Kidney (tissue), 14 donors: Measurements from ENCODE around the gene ASB9. TPM values are rescaled to one million over a fixed set of nuclear protein-coding genes. Genes with fewer than 3 reads are reported as not detected.

ENCODE experiments used
- DNase-seq, 5 donors: peaks; one replicate each; pipeline ENCODE4 v3.0.0-alpha.2; 2013 to 2020
- FAIRE-seq: peaks from 2 replicates; lab custom pipeline; 2012; peaks lifted over from hg19 to GRCh38; lab: Jason Lieb, UNC
- H3K27ac ChIP-seq, 2 donors: one replicate each; pipeline ENCODE4 v1.7.0; 2013; ENCODE audit warnings: low read depth in 2 of 2, low read length in 2 of 2, inconsistent platforms in 1 of 2
- H3K27me3 ChIP-seq: one replicate; pipeline ENCODE4 v1.7.1; 2013; ENCODE audit warnings: low read length, inconsistent platforms; ENCODE audit not compliant: control insufficient read depth, insufficient read depth
- H3K36me3 ChIP-seq, 3 donors: one replicate each; pipeline versions ENCODE4 v1.7.0 to v1.7.1; 2013; ENCODE audit warnings: low read length in 3 of 3, control low read depth in 1 of 3, inconsistent platforms in 1 of 3; ENCODE audit not compliant: insufficient read depth in 3 of 3, control insufficient read depth in 2 of 3
- H3K4me1 ChIP-seq, 3 donors: one replicate each; pipeline versions ENCODE4 v1.7.0 to v1.7.1; 2013; ENCODE audit warnings: low read length in 3 of 3, inconsistent platforms in 1 of 3, low read depth in 1 of 3; ENCODE audit not compliant: control insufficient read depth in 2 of 3, insufficient read depth in 2 of 3
- H3K4me3 ChIP-seq, 3 donors: one replicate each; pipeline versions ENCODE4 v1.7.0 to v1.8.1; 2013; ENCODE audit warnings: low read length in 3 of 3, control low read depth in 1 of 3, inconsistent platforms in 1 of 3
- H3K9ac ChIP-seq, 3 donors: one replicate each; pipeline versions ENCODE4 v1.7.0 to v1.7.1; 2013; ENCODE audit warnings: low read length in 3 of 3, control low read depth in 1 of 3, inconsistent platforms in 1 of 3
- H3K9me3 ChIP-seq, 3 donors: one replicate each; pipeline versions ENCODE4 v1.7.0 to v1.7.1; 2013; ENCODE audit warnings: low read length in 3 of 3, control low read depth in 1 of 3, inconsistent platforms in 1 of 3; ENCODE audit not compliant: control insufficient read depth in 2 of 3, insufficient read depth in 1 of 3
- intact Hi-C: fragments of 100-400 bp; cut with DNase I; formaldehyde crosslinking; loops from one replicate; pipeline ENCODE4 v1.11.1; 2022
- polyA plus RNA-seq: library from polyadenylated mRNA; stranded (reverse); fragments of 350-450 nt; fragmentation: Illumina TruSeq; extraction: RNeasy Lipid Tissue Mini Kit (QIAGEN cat#74804); gene quantifications from one replicate; pipeline ENCODE4 v1.2.3, GENCODE V29; 2014; ENCODE audit warnings: low read depth, low replicate concordance; ENCODE audit not compliant: insufficient read depth
- total RNA-seq: library from RNA; stranded (reverse); fragmentation: NEBNext Ultra II Directional; extraction: Animal tissue kit (Norgen Biotek cat#: 25700); gene quantifications from one replicate; pipeline ENCODE4 v1.2.1, GENCODE V29; 2021
- TF ChIP-seq, protein P1 (sequence below): IDR thresholded peaks from 3 replicates; pipeline ENCODE4 v1.5.1; 2012; ENCODE audit warnings: mild to moderate bottlenecking, moderate library complexity, borderline replicate concordance; ENCODE audit not compliant: insufficient read depth; ENCODE audit errors: extremely low read depth
- donor health status: control.
- donor health status: control.
- donor health status: control.
- donor health status: control.
- donor health status: control.
- donor health status: DM: yes; HTN: yes; CAD: no.
- donor health status: Normal renal cell carcinoma (clear cell type).

Gene ASB9
- total and polyA plus RNA-seq, 2 donors from 2014 or later = 2.6 to 15.7 TPM

DNA sequence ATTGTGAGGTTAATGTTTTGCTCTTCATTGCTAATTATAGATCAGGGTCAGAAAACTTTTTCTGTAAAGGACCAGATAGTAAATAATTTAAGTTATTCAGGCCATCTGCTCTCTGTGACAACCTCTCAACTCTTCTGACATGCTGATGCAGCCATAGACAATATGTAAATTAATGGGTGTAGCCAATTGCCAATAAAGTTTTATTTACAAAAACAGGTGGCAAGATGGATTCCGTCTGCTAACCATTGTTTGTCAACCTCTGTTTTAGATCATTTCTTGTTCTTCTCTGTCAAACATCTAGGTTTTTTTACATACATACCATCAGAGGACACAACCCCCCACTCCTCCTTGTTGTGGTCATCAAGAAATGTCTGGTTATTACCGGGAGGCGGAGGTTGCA lies 33.7 kb downstream of the ASB9 start:
- Histone ChIP-seq H3K27ac (no peak overlapping the region), H3K36me3 (no peaks in the 10 kb centered on the region), H3K9ac (no peak overlapping the region), H3K27me3 (peaks cover 2% of the 10 kb centered on the region), H3K9me3 (no peaks in the 10 kb centered on the region), H3K4me1 (no peaks in the 10 kb centered on the region), H3K4me3 (no peak overlapping the region)
- TF ChIP-seq, protein P1, sequence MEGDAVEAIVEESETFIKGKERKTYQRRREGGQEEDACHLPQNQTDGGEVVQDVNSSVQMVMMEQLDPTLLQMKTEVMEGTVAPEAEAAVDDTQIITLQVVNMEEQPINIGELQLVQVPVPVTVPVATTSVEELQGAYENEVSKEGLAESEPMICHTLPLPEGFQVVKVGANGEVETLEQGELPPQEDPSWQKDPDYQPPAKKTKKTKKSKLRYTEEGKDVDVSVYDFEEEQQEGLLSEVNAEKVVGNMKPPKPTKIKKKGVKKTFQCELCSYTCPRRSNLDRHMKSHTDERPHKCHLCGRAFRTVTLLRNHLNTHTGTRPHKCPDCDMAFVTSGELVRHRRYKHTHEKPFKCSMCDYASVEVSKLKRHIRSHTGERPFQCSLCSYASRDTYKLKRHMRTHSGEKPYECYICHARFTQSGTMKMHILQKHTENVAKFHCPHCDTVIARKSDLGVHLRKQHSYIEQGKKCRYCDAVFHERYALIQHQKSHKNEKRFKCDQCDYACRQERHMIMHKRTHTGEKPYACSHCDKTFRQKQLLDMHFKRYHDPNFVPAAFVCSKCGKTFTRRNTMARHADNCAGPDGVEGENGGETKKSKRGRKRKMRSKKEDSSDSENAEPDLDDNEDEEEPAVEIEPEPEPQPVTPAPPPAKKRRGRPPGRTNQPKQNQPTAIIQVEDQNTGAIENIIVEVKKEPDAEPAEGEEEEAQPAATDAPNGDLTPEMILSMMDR = no peak
- DNase-seq = no peak
- FAIRE-seq = no peak
- intact Hi-C loops = no loop called here

DNA sequence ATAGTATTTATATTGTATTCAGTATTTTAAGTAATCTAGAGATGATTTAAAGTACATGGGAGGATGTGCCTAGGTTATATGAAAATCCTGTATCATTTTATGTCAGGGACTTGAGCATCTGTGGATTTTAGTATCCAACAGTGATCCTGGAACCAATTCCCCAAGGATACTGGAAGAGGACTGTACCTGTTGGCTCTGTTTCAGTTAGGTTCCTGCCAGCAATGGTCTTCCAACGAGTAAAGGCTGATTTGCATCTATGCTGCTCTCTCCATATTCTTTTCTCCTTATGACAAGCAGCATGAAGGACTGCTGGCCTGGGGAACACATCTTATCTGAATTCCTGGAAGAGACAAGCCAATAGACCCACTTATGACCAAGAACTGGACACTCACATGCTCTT lies 34.9 kb downstream of the ASB9 start:
- H3K4me1 ChIP-seq = no peaks in the 10 kb centered on the region
- TF ChIP-seq, protein P1 = no peak
- FAIRE-seq (no peak), DNase-seq (no peak)
- H3K36me3 ChIP-seq = no peaks in the 10 kb centered on the region
- no peak overlapping the region for H3K27ac ChIP-seq
- H3K9me3 ChIP-seq = no peaks in the 10 kb centered on the region
- no peak overlapping the region for H3K9ac ChIP-seq
- intact Hi-C loops = no loop called here
- peaks cover 2% of the 10 kb centered on the region for H3K27me3 ChIP-seq
- no peak overlapping the region for H3K4me3 ChIP-seq

DNA sequence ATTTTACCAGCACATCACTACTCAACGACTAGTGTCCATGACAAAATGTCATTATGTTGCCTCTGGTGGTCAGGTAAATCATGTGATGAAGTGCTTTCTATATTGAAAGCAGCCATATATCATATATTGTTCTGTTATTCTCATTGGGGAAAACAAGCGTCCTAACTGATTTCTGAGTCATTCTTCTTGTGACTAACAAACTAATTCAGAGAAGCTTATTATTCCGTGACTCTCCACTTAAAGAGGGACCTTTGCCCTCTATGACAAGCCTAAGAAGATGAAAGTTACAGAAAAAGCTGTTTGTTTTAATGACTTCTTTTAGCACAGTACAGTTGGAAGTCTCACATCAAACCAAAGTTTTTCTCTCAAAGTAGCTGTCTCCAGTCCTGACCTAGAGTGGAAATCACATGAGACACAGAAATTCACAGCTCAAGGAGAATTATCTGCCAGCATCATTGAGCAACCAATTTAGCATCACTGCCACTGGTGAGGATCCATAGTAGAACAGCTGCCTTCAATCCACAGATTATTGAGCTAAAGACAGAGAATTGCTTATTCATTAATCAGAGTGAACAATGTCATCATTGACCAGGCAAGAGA lies 36.4 kb downstream of the ASB9 start:
- Histone ChIP-seq H3K27ac (no peak overlapping the region), H3K4me3 (no peak overlapping the region), H3K27me3 (peaks cover 2% of the 10 kb centered on the region), H3K36me3 (no peaks in the 10 kb centered on the region), H3K4me1 (no peaks in the 10 kb centered on the region), H3K9ac (no peak overlapping the region), H3K9me3 (no peaks in the 10 kb centered on the region)
- intact Hi-C loops = no loop called here
- FAIRE-seq (no peak), DNase-seq (no peak)
- TF ChIP-seq, protein P1 = no peak

DNA sequence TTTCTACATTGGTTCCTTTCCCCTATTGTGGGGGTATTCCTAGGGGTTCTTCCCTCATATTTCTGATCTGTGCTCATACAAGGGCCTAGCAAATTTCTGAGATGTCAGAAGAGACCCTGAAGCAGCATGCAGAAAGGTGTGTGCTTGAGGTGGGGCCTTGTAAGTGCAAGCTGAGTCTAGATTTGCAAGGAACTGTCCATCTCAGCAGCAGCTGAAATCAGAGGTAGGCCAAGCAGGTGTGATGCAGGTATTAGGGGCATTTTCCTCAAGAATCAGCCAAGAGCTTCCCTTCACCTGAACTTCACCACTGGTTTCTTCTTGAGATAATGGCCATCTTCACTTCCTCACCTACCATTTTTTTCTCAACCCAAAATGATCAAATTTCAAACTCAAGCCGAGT lies 45.1 kb downstream of the ASB9 start:
- H3K36me3 ChIP-seq = no peaks in the 10 kb centered on the region
- TF ChIP-seq, protein P1 = no peak
- no peak overlapping the region for H3K4me3 ChIP-seq
- DNase-seq (no peak), FAIRE-seq (no peak)
- intact Hi-C loops = no loop called here
- H3K27me3 ChIP-seq = no peaks in the 10 kb centered on the region
- H3K4me1 ChIP-seq = no peaks in the 10 kb centered on the region
- H3K9me3 ChIP-seq = no peaks in the 10 kb centered on the region
- H3K27ac ChIP-seq = no peak overlapping the region
- H3K9ac ChIP-seq = no peak overlapping the region
